TTC549 (cell line): ENCODE measurements around the gene ADI1.

ENCODE experiments used
- FAIRE-seq: peaks from 2 replicates; lab custom pipeline; 2012; peaks lifted over from hg19 to GRCh38; lab: Jason Lieb, UNC

Gene ADI1

DNA sequence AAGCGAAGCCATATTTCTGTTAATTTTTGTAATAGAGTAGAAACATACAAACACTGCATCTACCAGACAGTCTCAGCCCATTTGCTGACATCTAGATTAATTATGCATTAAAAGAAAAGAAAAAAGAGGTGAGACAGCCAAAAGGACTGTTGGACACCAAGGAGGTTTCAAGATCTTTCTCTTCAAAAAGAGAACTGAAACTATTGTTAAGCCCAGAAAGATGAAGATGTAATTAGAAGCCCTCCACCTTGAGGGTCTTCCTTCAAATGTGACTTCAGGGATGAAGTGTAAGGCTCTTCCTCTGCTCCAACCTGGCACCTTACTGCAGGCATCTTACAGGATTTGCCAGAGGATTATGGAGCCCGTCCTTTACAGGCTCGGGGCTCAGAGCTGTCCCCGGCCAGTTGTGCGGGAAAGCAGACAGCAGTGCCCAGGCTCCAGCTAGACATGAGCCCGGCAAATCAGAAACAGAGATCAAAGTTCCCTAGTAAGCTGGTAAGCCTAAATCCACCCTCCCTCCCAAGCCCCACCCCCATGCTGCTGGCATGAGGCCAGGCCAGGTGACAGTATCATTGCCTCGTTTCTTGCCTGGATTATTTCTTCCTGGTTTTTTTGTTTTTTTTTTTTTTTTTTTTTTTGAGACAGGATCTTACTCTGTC, 38.9 kb downstream of the ADI1 start:
- no peak for FAIRE-seq

DNA sequence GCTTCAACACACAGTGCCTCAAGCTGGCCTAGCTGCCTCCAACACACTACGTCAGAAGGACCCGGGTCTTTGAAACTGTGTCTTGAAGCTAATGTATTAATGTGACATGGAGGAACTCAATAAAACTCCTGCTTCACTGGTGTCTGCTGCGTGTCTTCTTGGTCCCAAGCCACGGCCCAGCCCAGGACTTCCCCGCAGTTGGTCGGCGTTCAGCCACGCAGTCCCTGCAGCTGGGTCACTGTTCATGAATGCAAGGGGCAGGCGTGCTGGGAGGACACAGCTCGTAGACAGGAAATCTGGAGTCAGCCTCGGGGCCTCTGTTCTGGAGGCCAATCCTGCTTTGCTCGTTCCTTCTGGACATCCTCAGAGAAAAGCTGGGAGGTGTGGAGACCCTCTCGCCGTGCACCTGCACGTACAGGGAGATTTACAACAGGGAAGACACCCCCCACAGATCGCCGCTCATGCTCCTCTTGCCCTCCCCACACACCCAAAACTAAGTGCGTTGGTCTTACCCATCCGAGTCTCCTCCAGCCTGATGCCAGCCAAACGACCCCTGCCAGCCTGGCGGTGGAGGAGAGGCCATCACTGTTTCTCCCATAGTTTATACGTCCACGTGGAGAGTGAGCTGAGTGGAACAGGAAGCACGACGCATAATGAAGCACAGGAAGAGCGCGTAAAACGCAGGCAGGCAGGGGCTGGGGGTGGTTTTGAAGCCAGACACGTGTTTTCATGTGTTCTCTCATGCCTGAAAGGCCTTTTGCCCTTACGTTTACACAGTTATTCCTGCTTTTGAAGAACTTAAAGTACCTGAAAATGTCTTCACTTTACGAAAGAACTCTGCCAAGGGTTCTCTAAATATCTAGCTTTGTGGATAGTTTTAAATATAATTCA, 39.7 kb downstream of the ADI1 start:
- FAIRE-seq: no peak

DNA sequence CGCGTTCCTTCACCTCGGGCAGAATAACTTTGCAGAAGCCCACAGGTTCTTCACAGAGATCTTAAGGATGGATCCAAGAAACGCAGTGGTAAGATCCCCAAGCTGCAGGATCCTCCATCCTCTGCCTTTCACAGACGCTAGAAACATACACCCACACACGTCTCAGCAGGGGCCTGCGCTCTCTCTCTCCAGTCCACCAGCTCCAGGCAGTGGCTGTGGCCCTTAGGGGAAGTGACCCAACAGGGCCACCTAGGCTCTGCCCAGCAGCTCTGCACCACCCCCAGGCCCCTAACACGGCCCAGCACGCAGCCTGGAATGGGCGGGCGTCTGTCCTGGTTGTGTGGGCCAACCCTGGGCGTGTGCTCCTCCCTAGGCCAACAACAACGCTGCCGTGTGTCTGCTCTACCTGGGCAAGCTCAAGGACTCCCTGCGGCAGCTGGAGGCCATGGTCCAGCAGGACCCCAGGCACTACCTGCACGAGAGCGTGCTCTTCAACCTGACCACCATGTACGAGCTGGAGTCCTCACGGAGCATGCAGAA, 40.4 kb downstream of the ADI1 start:
- FAIRE-seq: no peak

DNA sequence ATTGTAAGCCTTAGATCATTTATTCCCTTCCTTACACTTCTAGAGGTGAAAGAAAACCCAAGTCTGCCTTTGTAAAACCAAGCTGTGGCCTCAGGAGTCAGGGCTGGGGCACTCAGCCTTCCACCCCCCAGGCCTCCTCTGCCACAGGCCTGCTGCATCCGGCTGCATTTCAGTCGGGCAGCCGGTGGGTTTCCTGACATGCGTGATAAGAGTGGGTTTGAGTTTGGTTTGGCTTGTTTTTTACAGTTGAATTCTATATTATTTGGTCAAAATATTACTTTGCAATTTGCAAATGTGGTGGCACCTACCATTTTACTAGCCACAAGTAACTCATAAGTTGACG, 42.4 kb downstream of the ADI1 start:
- FAIRE-seq: no peak

DNA sequence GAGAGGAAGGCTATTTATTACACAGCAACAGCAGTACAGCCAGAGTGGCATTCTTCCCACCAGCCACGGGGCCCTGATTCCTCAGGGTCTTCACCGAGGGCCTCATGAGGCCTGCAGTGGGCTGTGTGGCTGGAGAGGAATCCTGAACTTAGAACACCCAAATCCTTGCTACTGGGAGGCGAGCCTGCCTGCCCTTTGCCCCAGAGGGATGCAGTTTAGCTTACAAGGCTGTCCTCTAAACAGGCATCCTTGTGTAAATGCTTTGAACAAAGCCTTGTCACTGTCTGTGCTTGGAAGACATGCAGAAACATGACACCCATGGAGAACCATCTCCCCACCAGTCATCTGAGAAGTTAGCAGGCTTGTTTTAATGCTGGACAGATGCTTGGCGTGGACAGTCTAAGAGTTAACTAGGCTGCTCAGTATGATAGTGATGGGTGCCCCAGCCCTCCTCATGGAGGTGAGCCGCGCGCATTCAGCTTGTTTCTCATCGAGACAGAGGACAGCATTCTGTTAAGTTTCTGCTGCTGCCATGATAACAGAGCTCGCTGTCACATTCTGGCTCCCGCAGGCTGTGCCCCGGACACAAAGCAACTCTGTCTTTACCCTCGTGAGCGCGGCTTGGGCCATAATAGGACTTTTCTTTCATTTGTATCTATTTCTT, 42.9 kb downstream of the ADI1 start:
- no peak for FAIRE-seq

DNA sequence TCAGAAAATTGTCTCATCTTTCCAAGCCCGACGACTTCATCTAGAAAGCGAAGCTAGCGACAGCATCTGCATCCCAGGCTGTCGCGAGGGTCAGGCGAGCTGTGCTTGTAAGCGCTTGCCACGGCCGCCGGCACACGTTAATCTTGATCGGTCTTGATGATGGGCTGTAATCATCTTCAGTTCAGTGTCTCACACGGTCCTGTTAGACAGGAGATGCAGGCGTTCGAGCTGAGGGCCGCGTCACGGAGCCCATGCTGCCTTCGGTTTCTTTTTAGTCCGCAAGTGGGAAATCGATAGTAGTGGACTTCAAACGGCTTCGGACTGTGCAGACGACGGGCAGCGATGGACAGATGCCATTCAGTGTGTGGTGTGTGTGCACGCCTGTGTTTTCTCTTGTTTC, 43.6 kb downstream of the ADI1 start:
- FAIRE-seq: no peak

DNA sequence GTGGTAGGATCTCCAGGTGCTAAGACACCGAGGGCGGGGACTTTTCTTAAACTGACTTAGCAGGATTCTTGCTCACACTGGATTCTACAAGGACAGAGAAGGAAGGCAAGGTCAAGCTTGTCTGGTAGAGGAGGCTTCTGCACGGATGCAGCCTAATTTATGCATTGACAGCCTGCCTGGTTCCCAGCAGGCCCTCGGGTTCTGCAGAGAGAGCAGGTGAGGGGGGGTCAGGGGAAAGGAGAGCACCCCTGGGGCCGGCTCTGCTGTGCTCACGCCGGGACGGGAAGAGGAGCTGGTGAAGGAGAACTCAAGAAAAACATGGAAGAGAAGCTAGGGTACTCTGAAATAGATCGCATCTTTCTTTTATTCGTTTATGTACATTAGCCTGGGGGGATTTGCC, 46.4 kb downstream of the ADI1 start:
- no peak for FAIRE-seq

DNA sequence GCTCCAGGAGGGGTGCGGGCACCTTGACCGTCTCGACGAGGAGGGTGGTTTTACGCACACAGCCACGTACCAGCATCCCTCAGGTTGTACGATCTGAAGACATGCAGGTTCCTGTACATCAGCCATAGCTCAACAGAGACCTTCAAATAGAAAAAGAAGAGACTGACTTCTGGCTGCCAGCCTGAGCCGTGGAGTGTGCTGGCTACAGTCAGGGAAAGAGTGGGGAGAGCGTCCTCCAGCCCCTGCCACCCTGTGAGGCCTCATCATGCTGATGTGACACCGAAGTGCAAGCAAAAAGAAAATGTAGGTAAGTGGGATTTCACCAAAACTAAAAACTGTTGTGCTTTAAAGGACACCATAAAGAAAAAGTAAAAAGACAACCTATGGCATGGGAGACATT, 47.0 kb downstream of the ADI1 start:
- no peak for FAIRE-seq

DNA sequence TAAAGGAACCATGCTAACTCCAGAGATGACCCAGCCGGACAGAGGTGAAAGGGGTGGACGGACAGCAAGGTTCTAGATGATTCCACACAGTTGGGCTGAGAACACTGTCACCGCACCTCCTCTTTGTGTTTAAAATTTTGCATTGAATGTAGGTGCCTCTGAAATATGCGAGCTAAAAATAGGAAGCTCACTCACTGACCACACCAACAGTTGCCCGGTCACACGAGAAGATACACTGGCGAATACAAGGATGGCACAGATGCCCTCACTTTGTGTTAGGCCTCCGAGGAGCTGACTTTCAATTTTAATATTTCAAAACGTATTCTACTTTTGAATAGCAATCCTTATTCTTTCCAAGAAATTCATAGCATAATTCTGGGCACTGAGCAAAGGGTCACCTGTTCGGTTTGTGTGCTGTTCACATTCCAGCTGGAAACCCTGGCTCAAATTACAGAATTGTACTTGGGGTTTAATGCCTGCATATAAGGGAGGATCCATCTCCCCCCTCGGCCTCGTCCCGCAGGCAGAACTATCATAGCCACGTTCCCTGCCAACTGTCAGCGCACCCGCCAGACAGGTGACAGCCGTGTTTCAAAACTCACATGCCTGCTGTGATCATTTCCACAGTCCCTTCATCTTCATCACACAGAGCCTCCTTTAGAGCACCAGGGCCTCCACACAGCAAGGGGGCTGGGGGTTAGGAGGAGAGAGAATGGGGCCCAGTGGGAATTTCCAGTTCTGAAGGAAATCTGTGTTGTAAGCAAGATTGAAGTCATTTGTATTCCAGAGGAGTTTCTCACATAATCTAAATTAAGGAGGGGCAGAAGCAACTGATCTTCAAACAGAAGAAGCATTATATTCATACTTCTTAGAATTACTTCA, 48.2 kb downstream of the ADI1 start:
- no peak for FAIRE-seq

DNA sequence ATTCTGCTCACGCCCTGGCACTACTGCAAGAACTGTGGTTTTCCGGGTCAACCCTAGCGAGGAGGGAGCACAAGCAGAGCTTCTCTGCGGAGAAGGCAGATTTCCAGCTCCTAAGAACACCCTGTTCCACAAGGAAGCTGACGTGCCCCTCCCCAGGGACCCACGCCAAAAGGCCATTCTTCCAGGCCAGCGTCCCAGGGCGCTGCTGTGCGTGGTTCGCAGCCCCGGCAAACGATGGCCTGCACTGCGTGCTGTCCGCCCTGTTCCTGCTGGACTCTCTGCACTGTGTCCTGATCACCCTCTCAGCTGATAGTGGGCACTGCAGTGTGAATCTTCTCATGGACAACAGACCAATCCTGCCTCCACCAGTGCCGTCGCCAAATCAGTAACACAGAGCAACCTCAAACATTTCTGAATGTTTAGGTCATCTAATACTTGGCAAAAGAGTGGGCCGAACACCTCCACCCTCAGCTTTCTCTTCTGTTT, 49.1 kb downstream of the ADI1 start:
- FAIRE-seq: no peak

DNA sequence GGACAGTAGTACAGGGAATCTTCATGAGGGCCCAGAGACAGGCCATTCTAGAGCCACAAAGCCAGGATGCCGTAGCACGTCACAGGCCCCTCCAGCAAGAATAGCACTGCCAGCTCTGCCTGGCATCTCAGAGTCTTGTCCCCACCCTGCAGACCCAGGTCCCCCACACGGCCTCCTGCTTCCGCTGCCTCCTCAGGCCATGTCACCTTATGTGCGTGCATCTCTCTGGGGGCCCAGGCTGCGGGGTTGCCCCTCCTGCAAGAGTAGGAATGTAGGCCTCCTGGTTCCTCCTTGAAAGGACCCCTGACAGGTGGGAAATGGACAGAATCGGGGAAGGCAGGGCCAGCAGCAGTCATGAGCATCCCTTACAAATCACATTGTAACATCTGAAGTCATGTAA, 49.8 kb downstream of the ADI1 start:
- FAIRE-seq: no peak

DNA sequence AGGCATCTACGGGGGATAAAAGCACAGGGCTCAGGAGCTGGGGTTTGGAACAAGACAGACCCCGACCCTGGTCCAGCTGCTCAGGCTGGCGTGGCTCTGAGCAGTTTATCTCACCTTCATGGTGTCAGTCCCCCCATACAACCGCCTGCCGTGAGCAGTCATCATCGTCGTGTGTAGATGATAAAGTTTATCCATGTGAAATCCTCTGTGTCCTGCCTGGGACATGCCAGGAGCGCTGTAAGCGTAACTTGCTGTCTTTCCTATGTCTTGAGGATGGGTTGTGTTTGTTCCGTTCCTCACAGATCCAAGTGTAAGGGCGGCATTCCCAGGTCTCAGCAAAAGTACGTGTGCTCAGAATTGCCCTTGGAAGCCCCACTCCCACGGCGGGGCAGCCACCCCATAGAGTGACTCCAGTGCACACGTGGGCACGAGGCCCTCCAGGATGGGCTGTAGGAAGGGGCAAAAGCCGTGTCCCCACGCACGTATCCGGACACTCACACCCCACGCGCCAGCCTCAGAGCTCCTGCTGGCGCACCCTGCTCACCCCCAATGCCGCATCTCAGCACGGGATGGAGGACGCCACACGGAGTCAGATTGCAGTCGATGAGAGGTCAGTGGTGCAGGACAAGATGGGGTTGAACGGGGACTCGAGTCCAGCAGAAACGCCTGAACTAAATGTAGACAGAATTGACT, 50.9 kb downstream of the ADI1 start:
- no peak for FAIRE-seq

DNA sequence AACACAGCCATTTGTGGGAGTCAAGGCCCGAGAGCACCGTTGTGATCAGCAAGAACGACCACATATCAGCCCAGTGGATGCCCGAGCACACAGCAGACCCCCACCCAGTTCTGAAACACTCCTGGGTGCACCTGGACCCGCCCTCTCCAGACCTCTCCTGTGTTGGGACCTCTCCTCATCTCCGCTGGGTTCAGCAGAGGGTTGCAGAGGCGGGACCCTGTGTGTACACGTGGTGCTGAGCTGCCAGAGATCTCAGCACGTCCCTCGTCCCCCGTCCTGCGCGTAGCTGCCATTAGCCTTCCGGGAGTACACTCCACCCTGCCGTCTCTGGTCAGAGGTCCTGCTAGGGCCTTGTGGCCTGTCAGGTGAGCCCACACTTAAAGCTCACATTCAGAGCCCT, 51.7 kb downstream of the ADI1 start:
- FAIRE-seq: no peak

DNA sequence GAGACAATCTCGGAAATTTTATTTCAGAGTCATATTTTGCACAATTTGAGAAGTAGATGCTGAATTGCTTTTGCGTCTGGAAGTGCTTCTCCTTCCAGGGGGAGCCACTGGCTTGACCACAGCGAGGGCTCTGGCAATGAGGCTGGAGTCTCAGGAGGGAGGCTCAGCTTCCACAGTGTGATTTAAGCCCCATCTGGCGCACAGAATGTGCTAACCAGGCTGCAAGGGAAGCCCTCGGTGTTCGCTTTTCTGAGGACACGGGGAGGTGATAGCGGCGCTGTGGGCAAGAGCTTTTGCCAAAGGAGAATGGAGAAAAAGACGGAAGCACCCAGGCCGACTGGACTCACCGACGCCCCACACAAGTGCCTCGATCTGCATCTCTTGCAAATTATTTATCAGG, 52.4 kb downstream of the ADI1 start:
- FAIRE-seq: no peak

DNA sequence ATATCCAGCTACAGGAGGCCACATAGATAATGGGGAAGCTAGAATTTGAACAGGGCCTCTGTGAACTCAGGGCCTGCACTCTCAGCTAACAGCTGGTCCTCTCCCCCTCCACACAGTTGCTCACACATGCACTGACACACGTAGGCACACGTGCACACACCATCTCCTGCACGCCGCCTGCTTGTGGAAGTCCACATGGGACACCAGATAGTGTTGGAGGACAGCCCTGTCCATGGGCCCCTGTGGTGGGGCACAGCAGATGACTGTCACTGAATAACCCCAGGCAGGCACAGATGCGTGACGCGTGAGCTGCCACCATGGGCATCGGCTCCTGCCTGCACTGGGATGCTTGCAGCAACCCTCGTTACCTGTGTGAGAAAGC, 52.9 kb downstream of the ADI1 start:
- no peak for FAIRE-seq

DNA sequence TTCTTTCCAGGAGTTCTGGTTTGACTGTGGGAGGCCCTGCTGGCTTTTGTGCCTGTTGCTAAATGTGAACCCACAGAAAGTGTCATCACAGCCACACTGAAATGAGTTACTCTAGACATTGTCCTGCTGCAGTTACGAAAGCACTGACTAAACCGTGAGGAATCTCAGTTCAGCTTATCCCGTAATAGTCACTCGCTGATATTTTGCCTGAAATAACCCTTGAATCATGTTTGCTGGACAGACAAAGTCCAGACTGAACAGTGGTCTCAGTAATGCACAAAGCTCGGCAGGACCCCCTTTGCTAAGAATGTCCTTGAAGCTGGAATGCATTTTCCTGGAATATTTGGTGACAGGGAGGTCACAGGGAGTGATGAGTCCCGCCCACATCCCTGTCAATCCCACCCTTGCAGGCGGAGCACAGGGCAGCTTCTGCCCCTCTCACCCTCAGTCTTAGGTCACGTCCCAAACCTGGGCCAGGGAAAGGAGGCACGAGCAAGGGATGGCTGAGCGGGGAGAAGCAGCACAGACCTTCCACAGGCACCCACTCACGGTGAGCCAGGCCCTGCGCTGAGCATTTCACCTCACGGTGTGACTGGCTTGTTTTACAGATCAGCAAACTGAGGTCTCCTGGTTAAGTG, 53.4 kb downstream of the ADI1 start:
- FAIRE-seq: no peak

DNA sequence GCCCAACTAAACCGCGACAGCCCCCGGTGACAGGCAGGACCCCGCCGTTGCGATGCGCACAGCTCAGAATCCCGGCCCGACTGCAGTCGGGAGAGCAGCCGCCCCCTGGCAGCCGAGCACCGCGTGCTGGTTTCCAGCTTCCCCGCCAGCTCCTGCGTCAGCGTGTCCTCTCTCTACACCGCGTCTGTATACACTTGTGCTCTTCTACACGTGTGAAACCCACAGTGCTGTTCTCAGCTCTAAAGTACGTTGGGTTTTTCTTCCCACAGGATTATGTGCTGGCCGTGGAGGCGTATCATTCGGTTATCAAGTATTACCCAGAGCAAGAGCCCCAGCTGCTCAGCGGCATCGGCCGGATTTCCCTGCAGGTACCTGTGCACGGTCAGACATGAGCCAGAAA, 54.0 kb downstream of the ADI1 start:
- no peak for FAIRE-seq

DNA sequence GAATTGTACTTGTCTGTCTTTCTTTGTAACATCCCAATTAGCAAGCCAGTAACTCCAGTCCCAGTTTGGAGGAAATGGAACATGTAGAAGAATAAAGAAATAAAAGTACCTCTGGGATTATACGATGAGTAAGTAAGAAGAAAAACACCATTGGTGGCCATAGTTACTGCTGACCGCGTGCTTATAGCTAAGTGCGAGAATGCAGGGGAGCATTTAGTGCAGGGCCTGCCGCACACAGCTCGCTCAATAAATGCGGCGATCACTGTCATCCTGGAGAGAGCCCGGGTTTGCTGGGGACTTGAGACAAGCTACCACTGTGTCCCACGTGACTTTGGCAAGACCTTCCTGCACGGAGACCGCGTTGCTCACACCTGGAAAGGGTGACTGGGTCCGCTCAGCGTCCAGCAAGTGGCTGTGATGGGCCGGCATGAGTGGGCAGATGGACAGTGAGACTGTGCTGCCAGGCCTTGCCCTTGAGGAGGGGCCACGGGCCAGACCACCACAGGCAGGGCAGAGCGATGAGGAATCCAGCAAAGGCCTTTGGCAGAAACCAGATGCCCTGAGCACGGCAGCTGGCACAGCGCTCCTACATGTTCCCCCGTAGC, 54.8 kb downstream of the ADI1 start:
- no peak for FAIRE-seq

DNA sequence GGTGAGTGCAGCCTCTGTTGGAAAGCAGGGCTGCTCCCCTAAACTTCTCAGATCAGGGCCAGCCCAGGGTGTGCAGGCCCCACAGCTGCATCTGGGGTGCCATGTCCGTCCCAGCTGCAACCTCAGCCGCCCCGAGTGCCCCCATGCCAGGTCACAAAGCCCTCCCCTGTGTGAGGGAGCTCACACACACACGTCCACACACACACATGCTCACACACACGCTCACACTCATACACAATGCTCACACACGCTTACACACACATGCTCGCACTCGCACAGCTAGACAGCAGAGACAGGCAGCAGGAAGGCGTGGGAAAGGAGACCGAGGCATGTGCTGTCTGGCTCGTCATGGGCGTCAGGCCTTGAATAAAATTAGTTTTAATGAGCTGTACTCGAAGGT, 55.4 kb downstream of the ADI1 start:
- FAIRE-seq: no peak

DNA sequence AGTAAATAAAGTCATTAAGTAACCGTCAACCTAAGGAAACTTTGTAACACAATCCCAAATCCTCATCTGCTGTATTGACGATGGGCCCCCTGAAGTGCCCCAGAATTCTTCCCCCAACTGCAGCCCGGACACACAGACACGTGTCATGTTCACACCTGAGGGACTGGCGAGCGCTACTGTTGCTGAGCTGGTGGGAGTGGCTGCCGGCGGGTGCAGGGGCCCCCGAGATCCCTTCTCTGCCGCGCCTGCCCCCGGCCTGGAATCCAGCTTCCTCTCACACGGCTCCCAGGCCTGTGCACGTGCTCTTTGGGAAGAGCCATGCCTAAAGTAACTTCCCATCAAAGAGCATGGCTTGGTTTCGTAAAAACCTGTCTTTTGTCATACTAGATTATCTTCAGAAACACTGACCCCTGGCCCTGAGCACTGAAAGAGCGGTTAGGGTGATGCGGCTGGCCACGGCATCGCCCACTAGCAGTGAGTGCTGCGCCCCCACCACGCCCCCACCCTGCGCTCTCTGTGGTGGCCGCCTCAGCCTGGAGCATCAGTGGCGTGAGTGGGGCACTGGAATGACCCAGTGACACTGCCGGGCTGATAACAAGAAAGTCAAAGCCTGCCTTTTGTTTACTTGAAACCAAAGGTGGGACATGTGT, 56.0 kb downstream of the ADI1 start:
- no peak for FAIRE-seq
